ENCODE results near the gene LEMD1. TPM values are rescaled to one million over a fixed set of nuclear protein-coding genes. Genes with fewer than 3 reads are reported as not detected.
A peak's percentile ranks its signal among the peaks of the same experiment; 100 is the strongest.

Gene LEMD1
- total RNA-seq, 1 donor from 2014 or later, result 15.0 TPM

DNA sequence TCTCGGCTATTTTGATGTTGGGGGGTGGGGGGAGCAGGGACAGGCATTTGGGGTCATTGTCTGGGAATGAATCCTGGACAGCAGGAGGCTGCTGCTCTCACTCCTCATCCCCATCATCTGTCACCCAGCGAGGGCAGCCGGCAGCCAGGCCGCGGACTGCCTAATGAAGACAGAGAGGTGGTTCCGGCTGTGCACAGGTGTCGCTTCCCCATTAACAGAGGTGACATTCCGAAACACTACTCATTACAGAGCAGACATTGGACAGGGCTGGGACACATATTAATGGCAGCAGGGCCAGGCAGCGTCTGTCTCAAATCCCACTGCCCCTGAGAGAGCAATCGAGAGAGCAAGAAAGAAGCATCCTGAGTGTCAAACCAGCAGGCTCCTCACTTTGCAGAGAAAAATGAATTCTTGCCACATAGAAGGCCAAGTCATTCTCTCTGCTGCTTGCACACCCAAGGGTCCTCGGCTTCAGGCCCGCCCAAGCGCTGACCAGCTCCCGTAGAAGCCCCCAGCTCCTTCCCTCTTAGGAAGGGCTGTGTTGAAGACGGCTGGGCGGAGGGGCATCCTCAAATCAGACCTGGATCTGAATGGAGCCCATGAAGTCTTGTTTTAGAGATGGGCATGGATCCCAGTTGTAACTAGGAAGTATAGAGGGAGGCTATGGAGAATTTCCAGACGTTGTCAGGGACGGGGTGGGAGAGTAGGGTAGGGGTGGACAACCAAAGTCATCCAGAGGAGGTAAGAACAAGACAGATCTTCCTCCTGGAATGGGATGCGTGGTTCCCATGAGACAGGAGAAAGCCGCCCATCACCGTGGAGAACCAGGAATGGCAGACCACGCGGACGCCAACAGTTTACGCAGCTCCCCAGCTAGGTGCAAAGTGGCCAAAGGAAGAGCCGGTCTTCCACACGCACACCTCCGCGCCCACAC, 8.2 kb upstream of the LEMD1 start:
- Histone ChIP-seq H3K36me3 (no peaks in the 10 kb centered on the region), H3K9me3 (ENCODE audit: low read depth) (no peaks in the 10 kb centered on the region), H3K27ac (no peak overlapping the region), H3K4me2 (peak overlapping the region; percentile 92), H4K20me1 (ENCODE audit: low read depth) (peaks cover 4% of the 10 kb centered on the region), H2AFZ (replicated peaks) (peak overlapping the region; percentile 87), H3F3A (ENCODE audit: low read depth) (peaks cover 22% of the 10 kb centered on the region), H3K79me2 (ENCODE audit: low read depth) (no peaks in the 10 kb centered on the region), H3K9ac (no peak overlapping the region), H3K4me3 (peak overlapping the region; percentile 61), H3K4me1 (peaks cover 45% of the 10 kb centered on the region), H3K27me3 (peaks cover 18% of the 10 kb centered on the region)
- DNase-seq (ENCODE audit: low spot score), result no peak
- Mint-ChIP-seq H3K9me3 (no peaks in the 10 kb centered on the region), H3K27me3 (ENCODE audit: insufficient read depth, low read depth) (peaks cover 11% of the 10 kb centered on the region), H3K4me1 (peaks cover 38% of the 10 kb centered on the region), H3K4me3 (peak overlapping the region; percentile 53), H3K27ac (no peak overlapping the region), H3K36me3 (peaks cover 10% of the 10 kb centered on the region)
- TF ChIP-seq EZH2 (IDR thresholded peaks at IDR 0.05) (no peak), EZH2phosphoT487 (IDR thresholded peaks at IDR 0.05) (no peak)
- TF ChIP-seq, protein P1, sequence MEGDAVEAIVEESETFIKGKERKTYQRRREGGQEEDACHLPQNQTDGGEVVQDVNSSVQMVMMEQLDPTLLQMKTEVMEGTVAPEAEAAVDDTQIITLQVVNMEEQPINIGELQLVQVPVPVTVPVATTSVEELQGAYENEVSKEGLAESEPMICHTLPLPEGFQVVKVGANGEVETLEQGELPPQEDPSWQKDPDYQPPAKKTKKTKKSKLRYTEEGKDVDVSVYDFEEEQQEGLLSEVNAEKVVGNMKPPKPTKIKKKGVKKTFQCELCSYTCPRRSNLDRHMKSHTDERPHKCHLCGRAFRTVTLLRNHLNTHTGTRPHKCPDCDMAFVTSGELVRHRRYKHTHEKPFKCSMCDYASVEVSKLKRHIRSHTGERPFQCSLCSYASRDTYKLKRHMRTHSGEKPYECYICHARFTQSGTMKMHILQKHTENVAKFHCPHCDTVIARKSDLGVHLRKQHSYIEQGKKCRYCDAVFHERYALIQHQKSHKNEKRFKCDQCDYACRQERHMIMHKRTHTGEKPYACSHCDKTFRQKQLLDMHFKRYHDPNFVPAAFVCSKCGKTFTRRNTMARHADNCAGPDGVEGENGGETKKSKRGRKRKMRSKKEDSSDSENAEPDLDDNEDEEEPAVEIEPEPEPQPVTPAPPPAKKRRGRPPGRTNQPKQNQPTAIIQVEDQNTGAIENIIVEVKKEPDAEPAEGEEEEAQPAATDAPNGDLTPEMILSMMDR (IDR thresholded peaks at IDR 0.05), result no peak

DNA sequence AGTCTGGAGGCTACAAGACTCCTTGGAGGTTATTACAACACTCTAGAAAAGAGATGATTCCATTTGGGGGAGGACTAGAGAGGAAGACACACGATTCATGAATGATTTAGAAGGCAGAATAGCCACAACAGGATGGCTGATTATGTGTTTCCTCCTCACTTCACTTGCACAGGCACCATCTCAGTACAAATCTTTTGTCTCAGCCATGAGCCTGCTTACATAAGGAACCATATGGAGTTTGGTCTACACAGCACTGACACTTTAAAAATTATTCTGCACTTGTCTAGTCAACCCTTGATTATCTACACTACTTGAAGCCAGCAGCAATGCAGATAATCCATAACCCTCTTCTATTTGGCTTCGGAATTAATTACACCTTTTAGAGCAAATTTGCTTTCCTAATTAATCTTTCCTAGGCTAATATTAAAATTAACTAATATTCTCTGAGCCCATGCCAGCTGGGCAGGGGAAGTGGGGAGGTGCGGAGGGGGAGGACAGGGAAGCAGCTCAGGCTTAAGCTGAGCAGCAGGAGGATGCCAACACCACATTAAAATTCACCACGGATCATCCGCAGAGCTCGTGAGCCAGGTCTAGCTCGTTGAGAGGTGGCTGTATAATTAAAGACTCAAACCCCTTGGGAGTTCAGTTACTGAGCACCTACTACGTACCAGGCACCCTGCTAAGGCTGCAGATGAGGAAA, 3.2 kb upstream of the LEMD1 start:
- Histone ChIP-seq H3K79me2 (ENCODE audit: low read depth) (no peaks in the 10 kb centered on the region), H4K20me1 (ENCODE audit: low read depth) (no peaks in the 10 kb centered on the region), H3K9me3 (ENCODE audit: low read depth) (no peaks in the 10 kb centered on the region), H3K4me1 (peaks cover 35% of the 10 kb centered on the region), H3K4me3 (no peak overlapping the region), H3K9ac (no peak overlapping the region), H3K27ac (no peak overlapping the region), H3F3A (ENCODE audit: low read depth) (peaks cover 5% of the 10 kb centered on the region), H3K27me3 (peaks cover 31% of the 10 kb centered on the region), H3K4me2 (no peak overlapping the region), H2AFZ (replicated peaks) (no peak overlapping the region), H3K36me3 (no peaks in the 10 kb centered on the region)
- Mint-ChIP-seq H3K4me1 (peaks cover 46% of the 10 kb centered on the region), H3K27me3 (ENCODE audit: insufficient read depth, low read depth) (peaks cover 4% of the 10 kb centered on the region), H3K27ac (no peak overlapping the region), H3K4me3 (no peak overlapping the region), H3K9me3 (no peaks in the 10 kb centered on the region), H3K36me3 (peaks cover 9% of the 10 kb centered on the region)
- TF ChIP-seq EZH2 (IDR thresholded peaks at IDR 0.05), result no peak
- no peak for TF ChIP-seq EZH2phosphoT487 (IDR thresholded peaks at IDR 0.05)
- TF ChIP-seq, protein P1 (IDR thresholded peaks at IDR 0.05), result no peak
- no peak for DNase-seq (ENCODE audit: low spot score)

DNA sequence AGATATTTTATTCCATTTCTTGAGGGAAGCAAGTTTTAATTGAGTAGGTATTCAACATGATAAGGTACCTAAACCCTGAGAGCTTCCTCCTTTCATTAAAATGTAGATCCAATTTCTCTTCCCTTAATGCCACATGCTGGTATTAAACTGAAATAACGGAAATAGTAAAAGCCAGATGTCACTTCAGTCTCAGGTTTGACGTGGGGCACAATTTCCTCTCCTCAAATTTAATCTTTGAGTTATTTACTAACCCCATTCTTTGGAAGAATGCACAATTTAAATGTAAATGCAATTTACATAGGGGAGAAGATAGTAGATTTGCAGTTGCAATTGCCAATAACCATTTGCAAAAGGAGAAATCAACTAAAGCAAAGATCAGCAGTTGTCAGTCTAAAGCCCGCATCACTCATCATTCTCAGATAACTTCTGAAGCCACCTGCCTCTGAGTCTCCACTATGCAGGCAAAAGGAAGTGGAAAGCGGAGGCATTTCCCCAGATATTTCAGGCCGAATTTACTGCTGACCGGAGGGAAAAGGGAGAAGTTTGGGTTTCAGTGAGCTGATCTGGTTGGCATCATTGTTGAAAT, 2.1 kb upstream of the LEMD1 start:
- Histone ChIP-seq H4K20me1 (ENCODE audit: low read depth) (no peaks in the 10 kb centered on the region), H3K4me3 (no peak overlapping the region), H3K9me3 (ENCODE audit: low read depth) (no peaks in the 10 kb centered on the region), H3K4me2 (no peak overlapping the region), H3K9ac (no peak overlapping the region), H3K27ac (no peak overlapping the region), H3K27me3 (peaks cover 28% of the 10 kb centered on the region), H3K36me3 (no peaks in the 10 kb centered on the region), H3K79me2 (ENCODE audit: low read depth) (no peaks in the 10 kb centered on the region), H2AFZ (replicated peaks) (no peak overlapping the region), H3K4me1 (peaks cover 24% of the 10 kb centered on the region), H3F3A (ENCODE audit: low read depth) (peaks cover 2% of the 10 kb centered on the region)
- H3K4me1 Mint-ChIP-seq, result peaks cover 37% of the 10 kb centered on the region
- H3K27ac Mint-ChIP-seq, result no peak overlapping the region
- H3K36me3 Mint-ChIP-seq, result peaks cover 14% of the 10 kb centered on the region
- H3K4me3 Mint-ChIP-seq, result no peak overlapping the region
- no peaks in the 10 kb centered on the region for H3K9me3 Mint-ChIP-seq
- TF ChIP-seq EZH2 (IDR thresholded peaks at IDR 0.05) (no peak), EZH2phosphoT487 (IDR thresholded peaks at IDR 0.05) (no peak)
- TF ChIP-seq, protein P1 (IDR thresholded peaks at IDR 0.05), result no peak
- peaks cover 4% of the 10 kb centered on the region for H3K27me3 Mint-ChIP-seq (ENCODE audit: insufficient read depth, low read depth)
- no peak for DNase-seq (ENCODE audit: low spot score)

Measured in neural progenitor cell (in vitro differentiated cells).